Measurements from ENCODE around the gene RNF224.
"Not testable (repeated sequence)": the region's sequence is repeated elsewhere in the genome, so short reads cannot be mapped to it uniquely, and the experiment has no call there.

RNF224 gene

GRCh38 chr9:137240841-137241489 lies 13.7 kb downstream of the RNF224 start, which contains the start of gene TUBB4B:
Gene TUBB4B, plus strand, starts transcription at chr9:137241287. Its CDS starts 74 bp downstream, at chr9:137241361.
- DNase-seq: peak; percentile 97

- DNase-seq: peak; percentile 75
Measured at GRCh38 chr9:137241490-137242268, 14.4 kb downstream of the RNF224 start.

- no peak for DNase-seq
Measured at GRCh38 chr9:137242269-137243203, 15.2 kb downstream of the RNF224 start.

DNA sequence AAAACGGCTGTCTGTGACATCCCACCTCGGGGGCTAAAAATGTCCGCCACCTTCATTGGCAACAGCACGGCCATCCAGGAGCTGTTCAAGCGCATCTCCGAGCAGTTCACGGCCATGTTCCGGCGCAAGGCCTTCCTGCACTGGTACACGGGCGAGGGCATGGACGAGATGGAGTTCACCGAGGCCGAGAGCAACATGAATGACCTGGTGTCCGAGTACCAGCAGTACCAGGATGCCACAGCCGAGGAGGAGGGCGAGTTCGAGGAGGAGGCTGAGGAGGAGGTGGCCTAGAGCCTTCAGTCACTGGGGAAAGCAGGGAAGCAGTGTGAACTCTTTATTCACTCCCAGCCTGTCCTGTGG lies 15.9 kb downstream of the RNF224 start:
- not testable (repeated sequence) for DNase-seq

GRCh38 chr9:137243626-137244485 lies 16.6 kb downstream of the RNF224 start:
- DNase-seq: no peak

- no peak for DNase-seq
Measured at GRCh38 chr9:137244486-137245449, 17.5 kb downstream of the RNF224 start.

DNA sequence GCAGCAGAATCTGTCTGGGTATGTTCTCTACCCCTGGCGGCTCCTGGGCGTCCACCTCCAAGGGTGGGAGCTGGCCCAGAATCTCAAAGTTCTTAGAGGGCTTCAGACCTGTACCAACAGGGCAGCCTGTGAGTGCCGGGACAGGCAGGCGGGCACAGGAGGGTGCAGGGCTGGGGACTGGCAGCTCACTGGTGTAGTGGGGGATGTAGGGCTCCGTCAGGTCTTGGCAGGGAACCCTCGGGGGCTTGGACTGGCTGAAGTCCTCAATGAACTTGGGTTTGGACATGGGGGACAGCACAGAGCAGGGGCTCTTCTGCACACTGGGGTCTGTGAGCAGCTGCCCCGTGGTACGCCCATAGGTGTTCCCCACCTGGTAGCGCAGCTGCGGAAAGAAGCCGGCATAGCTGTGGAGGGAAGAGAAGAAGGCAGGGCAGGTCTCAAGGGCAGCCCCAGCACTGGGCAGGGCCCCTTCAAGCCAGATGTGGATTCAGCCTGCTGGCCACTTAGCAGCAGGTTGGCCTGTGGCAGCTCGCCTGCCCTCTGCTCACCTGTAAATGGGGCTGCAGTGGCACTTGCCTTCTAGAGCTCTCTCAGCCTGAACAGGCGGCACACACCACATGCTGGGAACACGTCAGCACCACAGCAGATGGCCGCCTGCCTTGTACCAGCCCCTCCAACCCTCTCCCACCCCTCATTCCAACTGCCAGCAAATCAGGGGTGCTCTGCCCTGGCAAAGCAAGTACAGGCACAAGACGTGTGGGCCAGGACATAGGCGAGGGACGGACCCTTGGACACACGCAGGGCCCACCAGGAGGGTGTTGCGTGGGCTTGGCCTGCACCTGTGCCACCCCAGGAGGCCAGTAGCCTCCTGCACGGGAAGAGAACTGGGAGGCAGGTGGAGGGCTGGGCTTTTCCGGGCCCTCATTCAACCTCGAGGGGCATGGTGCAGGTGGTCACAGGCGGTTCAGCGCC lies 18.4 kb downstream of the RNF224 start:
- DNase-seq: no peak

GRCh38 chr9:137247135-137247915 lies 20.0 kb downstream of the RNF224 start:
- no peak for DNase-seq

DNA sequence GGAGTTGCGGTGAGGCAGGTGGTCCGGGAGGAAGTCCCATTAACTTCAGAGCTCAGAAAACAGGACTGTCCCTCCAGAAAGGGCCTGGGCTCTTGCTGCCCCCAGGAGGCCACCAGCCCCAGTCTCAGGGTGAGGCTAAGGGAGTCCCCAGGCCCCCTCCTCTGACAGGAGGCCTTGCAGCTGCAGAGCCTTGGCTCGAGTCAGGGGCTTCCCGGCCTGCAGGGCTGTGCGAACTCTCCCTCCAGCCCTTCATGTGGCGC lies 20.5 kb downstream of the RNF224 start:
- DNase-seq: no peak

- DNase-seq: no peak
Measured at GRCh38 chr9:137250329-137251193, 23.3 kb downstream of the RNF224 start.

- no peak for DNase-seq
Measured at GRCh38 chr9:137251194-137251461, 23.8 kb downstream of the RNF224 start, which contains the start of gene STPG3. Gene STPG3, plus strand, starts transcription at chr9:137251286. Its CDS starts 1 bp downstream, at chr9:137251287.

DNA sequence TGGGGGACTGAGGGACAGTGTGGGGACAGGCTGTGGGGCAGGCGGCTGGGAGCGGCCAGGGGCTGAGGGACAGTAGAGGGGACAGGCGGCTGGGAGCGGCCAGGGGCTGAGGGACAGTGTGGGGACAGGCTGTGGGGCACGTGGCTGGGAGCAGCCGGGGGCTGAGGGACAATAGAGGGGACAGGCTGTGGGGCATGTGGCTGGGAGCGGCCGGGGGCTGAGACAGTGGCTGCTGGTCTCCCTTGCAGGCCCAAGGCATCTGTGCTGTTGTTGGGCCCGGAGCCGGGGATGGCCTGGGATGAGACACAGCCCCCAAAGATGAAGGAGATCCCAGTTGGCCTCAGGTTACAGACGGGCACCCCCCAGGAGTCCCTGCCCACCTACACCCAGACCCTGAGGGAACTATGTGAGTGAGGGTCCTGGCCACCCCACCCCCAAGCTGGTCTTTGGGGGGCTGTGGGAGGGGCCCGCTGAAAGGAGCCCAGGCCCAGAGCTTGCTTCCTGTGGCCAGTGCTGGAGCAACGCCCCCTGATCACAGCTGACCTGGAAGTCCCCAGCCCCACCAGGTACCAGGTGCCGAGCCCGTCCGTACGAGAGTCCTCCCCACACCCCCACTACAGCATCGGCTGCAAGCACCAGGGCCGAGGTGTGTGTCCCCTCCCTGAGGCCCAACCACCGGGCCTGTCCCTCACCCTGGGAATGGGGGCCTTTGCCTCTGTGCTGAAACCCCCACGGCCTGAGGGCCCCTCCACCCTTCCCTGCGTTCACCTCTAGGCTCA lies 24.4 kb downstream of the RNF224 start:
- DNase-seq: no peak

- DNase-seq: no peak
Measured at GRCh38 chr9:137252555-137253506, 25.5 kb downstream of the RNF224 start.

GRCh38 chr9:137253717-137254623 lies 26.7 kb downstream of the RNF224 start:
- no peak for DNase-seq
